Mucosa of stomach (tissue), 1 donor: Measurements from ENCODE around the gene VAMP1.

Experiments used
- H3K27me3 ChIP-seq: one replicate; pipeline ENCODE4 v1.7.0; 2013; ENCODE audit warnings: mild to moderate bottlenecking, low read length; ENCODE audit not compliant: control insufficient read depth, insufficient read depth
- H3K36me3 ChIP-seq: one replicate; pipeline ENCODE4 v1.7.0; 2013; ENCODE audit warnings: low read length; ENCODE audit not compliant: control insufficient read depth, insufficient read depth
- H3K4me1 ChIP-seq: one replicate; pipeline ENCODE4 v1.7.0; 2013; ENCODE audit warnings: mild to moderate bottlenecking, low read length; ENCODE audit not compliant: control insufficient read depth, insufficient read depth
- H3K4me3 ChIP-seq: one replicate; pipeline ENCODE4 v1.7.0; 2013; ENCODE audit warnings: low read length
- H3K9ac ChIP-seq: one replicate; pipeline ENCODE4 v1.7.0; 2013; ENCODE audit warnings: mild to moderate bottlenecking, low read length, moderate library complexity
- H3K9me3 ChIP-seq: one replicate; pipeline ENCODE4 v1.7.0; 2013; ENCODE audit warnings: mild to moderate bottlenecking, low read length, moderate library complexity; ENCODE audit not compliant: control insufficient read depth
- donor health status: Pancreatic carcinoma.

VAMP1 gene

DNA sequence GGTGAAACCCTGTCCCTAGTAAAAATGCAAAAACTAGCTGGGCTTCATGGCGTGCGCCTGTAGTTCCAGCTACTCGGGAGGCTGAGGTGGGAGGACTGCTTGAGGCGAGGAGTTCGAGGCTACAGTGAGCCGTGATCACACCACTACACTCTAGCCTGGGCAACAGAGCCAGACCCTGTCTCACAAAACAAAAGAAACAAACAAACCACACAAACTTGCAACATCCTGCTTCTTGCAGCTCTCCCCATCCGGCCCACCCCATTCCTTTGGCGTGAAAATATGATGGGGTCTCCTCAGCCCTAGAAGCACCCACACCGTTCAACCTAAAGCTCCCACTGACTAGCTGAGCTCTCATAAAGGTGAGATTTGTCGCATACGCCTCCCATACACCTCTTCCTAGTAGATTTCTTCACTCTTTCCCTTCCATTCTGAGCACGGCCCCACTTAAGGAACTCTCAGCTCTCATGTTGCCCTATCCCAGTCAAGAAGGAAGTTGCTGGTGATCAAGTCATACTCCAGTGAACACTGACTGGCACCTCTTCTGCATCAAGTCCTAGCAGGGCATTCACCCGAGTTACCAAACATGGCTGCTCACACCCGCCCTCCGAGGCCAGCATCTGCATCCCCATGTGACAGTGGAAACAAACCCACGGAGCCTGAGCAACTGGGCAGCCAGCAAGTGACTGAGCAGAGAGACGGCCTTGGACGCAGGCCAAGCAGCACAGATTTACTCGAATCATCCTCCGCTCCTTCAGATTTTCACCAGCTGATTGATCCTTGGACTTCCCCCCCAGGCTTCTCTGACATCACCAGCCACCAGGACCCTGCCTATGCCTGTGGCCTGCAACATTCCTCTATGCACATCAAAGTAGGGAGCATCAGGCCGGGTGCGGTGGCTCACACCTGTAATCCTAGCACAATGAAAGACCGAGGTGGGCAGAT lies 44.6 kb downstream of the VAMP1 start:
- peaks cover 20% of the 10 kb centered on the region for H3K4me1 ChIP-seq
- no peak overlapping the region for H3K4me3 ChIP-seq
- no peak overlapping the region for H3K9ac ChIP-seq
- no peaks in the 10 kb centered on the region for H3K9me3 ChIP-seq
- H3K36me3 ChIP-seq, result no peaks in the 10 kb centered on the region
- no peaks in the 10 kb centered on the region for H3K27me3 ChIP-seq

DNA sequence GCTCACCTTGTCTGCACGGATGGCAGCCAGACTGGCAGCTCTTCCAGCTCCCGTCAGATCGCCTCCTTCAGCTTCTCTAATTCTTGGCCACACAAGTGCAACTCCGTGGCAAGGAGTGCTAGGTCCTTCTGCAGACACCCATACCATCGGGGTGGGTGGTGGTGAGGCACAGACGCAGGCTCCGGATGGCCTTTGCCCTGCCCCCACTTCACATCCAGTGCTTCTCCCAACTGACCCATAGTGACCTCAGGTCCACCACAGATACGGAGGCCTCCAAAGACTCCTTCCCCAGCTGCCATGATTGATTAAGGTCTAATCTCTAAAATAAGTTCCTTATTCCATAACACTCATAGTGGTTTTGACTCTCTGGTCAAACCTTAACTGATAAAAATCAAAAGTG lies 45.6 kb downstream of the VAMP1 start:
- H3K36me3 ChIP-seq, result no peaks in the 10 kb centered on the region
- no peaks in the 10 kb centered on the region for H3K27me3 ChIP-seq
- H3K4me3 ChIP-seq, result no peak overlapping the region
- peaks cover 19% of the 10 kb centered on the region for H3K4me1 ChIP-seq
- H3K9me3 ChIP-seq, result no peaks in the 10 kb centered on the region
- H3K9ac ChIP-seq, result no peak overlapping the region

DNA sequence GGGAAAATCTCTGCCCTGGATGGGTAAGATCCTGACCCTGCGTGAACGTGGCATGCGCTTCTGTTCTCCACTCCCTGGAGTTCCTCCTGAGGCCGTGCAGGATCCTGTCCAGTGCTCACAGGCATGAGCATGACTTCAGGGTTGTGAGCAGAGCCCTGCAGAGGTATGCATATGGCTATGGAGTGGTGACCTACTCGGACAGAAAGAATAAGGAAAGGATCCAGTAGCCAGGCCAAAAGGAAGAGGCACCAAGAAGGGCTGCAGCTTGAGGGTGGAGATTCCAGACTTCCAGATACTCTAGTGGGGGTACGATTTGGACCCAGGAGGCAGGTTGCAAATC lies 46.5 kb downstream of the VAMP1 start:
- Histone ChIP-seq H3K27me3 (no peaks in the 10 kb centered on the region), H3K4me3 (no peak overlapping the region), H3K4me1 (peaks cover 19% of the 10 kb centered on the region), H3K36me3 (no peaks in the 10 kb centered on the region), H3K9ac (no peak overlapping the region), H3K9me3 (no peaks in the 10 kb centered on the region)

DNA sequence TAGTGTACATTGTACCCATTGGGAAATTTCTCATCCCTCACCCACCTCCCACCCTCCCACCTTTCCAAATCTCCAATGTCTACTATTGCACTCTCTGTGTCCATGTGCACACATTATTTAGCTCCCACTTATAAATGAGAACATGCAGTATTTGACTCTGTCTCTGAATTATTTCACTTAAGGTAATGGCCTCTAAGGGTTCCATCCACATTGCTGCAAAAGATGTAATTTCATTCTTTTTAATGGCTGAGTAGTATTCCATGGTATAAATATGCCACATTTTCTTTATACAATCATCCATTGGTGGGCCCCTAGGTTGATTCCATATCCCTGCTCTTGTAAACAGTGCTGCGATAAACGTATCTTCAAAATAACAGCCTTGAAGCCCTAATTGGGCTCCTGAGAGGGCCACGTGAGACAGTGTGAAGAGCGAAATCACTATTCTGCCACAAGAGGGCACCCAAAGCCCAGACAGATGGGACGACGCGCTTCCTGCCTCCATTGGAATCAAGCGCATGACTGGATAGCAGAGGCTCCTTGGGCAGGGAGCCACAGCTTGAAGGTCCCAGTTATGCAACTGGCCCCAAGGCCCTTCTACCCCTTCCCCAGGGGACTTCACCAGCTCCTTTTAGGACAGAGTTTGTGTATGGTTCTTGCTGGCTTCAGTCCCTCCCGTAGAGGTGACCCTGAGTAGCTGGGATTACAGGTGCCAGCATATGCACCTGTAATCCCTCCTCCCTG lies 47.0 kb downstream of the VAMP1 start:
- peaks cover 19% of the 10 kb centered on the region for H3K4me1 ChIP-seq
- no peak overlapping the region for H3K9ac ChIP-seq
- H3K36me3 ChIP-seq, result no peaks in the 10 kb centered on the region
- H3K4me3 ChIP-seq, result no peak overlapping the region
- H3K9me3 ChIP-seq, result no peaks in the 10 kb centered on the region
- H3K27me3 ChIP-seq, result no peaks in the 10 kb centered on the region

DNA sequence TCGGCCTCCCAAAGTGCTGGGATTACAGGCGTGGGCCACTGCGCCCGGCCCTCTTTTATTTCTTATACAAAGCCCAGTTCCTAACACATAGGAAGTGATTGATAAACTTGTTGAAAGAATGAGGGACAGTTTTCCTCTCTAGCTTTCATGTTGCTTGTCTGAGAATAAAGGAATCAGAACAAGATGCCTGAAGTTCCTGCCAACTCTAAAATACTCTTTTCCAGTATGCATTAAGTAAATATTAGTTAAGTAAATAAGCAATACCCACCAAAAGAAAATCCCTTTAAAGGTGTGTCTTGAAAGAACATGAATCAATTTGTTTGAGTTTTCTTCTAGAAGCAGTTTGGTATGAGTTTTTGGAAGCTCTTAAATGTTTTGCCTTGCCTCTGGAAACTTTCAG lies 50.1 kb downstream of the VAMP1 start:
- Histone ChIP-seq H3K36me3 (no peaks in the 10 kb centered on the region), H3K9me3 (no peaks in the 10 kb centered on the region), H3K9ac (no peak overlapping the region), H3K27me3 (no peaks in the 10 kb centered on the region), H3K4me3 (no peak overlapping the region), H3K4me1 (peaks cover 19% of the 10 kb centered on the region)

DNA sequence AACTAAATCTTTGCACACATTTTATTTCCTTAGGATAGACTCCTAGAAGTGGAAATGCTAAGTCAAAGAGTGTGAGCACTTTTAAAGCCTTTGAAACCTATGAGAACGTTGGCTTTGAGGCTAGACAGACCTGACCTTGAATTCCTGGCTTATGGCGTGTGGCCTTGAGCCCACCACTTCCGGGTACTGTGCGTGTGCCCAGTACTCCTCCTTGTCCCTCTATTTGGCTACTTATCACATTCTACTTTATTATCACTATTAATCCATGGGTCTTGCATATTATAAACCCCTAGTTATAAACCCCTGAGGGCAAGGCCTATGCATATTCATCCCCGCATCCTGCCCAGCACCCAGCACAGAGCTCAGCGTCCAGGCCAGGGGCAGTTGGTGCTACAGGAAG lies 51.7 kb downstream of the VAMP1 start:
- no peaks in the 10 kb centered on the region for H3K9me3 ChIP-seq
- H3K36me3 ChIP-seq, result no peaks in the 10 kb centered on the region
- peaks cover 16% of the 10 kb centered on the region for H3K4me1 ChIP-seq
- H3K4me3 ChIP-seq, result no peak overlapping the region
- no peaks in the 10 kb centered on the region for H3K27me3 ChIP-seq
- no peak overlapping the region for H3K9ac ChIP-seq

DNA sequence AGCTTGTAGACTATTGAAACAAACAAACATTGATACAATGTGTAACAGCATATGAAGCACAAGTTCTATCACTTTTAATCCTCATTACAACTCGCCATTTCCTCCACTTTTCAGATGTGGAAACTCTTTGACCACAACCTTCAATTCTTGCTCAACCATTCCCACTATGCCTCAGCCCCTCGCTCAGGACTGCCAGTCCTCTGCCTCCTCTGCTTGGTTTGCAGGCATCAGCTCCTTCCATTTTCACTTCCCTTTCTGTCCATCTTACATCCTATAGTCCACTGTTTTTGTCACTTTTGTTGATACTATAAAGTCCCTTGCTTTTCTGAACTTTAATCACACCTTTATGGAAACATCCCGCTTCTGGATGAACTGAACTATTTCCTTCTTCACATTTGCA lies 53.9 kb downstream of the VAMP1 start:
- H3K9ac ChIP-seq, result no peak overlapping the region
- H3K4me1 ChIP-seq, result peaks cover 9% of the 10 kb centered on the region
- H3K27me3 ChIP-seq, result no peaks in the 10 kb centered on the region
- H3K9me3 ChIP-seq, result no peaks in the 10 kb centered on the region
- H3K4me3 ChIP-seq, result no peak overlapping the region
- no peaks in the 10 kb centered on the region for H3K36me3 ChIP-seq
